ENCODE results near the gene R3HDM2. TPM values are rescaled to one million over a fixed set of nuclear protein-coding genes. Genes with fewer than 3 reads are reported as not detected.

Gene R3HDM2
- total and polyA plus RNA-seq, 4 donors: 18.1 to 60.7 (median 30.6) TPM

DNA sequence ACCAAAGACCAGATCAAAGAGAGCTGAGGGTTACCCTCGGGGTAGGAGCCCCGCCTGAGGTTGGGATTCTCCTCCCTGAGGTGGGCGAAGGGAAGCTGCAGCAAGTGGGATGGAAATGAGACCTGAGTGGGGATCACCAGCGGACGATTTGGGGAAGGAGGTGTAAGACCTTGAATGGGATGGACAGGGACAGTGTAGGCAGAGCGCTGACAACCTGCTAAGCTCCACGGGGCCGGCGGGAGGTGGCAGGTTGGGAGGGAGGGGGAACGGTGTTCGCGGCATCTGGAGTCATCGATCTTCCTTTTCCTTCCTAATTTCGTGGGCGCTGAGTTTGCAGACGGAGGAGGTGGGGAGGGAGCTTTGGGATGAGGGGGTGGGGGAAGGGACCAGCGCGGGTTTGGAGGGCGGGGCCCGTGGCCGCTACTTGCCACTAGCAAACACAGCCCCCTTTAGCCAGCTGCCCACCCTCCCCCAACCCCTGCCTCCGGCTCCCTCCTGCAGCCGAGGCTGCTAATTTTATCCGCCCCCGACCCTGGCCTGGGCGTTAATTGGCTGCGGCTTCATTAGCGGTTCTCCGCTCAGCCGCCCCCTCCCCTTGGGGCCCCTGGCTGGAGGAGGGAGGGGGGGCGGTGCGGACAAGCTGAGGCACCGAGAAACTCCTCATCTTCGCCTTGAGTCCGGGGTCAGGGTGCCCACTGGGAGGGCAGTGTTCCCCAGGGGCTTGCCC is 204.1 kb downstream of the R3HDM2 start:
- H3K27me3 ChIP-seq (ENCODE audit: control insufficient read depth in 3 of 3, insufficient read depth in 3 of 3, low read length in 2 of 3): peaks cover 5 to 58% (median 52%) of the 10 kb centered on the region in 3 donors
- H3K4me3 ChIP-seq: no peak overlapping the region
- peaks cover 0 to 25% (median 12%) of the 10 kb centered on the region in 5 donors for H3K4me1 ChIP-seq (ENCODE audit: control insufficient read depth in 5 of 5, insufficient read depth in 5 of 5, low read length in 5 of 5)
- H3K36me3 ChIP-seq (ENCODE audit: control insufficient read depth in 4 of 4, insufficient read depth in 4 of 4, low read length in 4 of 4): peaks cover 0 to 7% (median 2%) of the 10 kb centered on the region in 4 donors
- no peak overlapping the region for H3K27ac ChIP-seq (ENCODE audit: low read depth in 1 of 2, low read length in 1 of 2)
- H3K9ac ChIP-seq (ENCODE audit: insufficient read depth in 1 of 2, low read length in 2 of 2): no peak overlapping the region
- WGBS, 2 donors: 7 to 14% methylated on average over 30 to 35 of the region's 35 CpGs
- peaks cover 0 to 6% (median 0%) of the 10 kb centered on the region in 4 donors for H3K9me3 ChIP-seq (ENCODE audit: control insufficient read depth in 4 of 4, insufficient read depth in 3 of 4, low read length in 3 of 4)
- TF ChIP-seq CTCF (IDR thresholded peaks at IDR 0.05; ENCODE audit: control extremely low read depth, extremely low read depth): no peak
- no peak for ATAC-seq (ENCODE audit: insufficient read depth, low FRiP score)
- DNase-seq: no peak

DNA sequence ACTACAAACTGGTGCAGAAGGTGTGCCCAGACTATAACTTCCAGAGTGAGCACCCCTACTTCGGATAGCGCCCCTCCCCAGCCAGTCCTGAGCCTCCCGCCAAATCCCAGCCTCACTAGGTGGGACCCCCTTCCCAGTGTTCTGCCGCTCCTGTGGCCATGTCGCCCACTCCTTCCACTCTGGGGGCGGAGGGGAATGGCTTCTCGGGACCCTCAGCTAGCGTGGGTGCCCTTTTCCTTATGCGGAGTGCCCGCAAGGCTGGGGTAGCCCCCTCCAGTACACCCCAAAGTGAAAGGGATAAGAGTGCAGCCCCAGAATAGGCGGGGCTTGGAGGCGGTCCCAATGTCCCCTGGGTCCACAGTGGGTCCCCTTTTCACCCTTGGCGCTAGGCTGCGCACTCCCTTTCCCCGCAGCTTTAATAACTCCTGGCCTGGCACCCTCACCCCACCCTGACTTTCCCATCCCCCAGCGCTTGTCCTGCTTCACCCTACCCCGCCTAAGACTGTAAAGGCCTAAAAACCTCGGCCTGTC is 205.1 kb downstream of the R3HDM2 start:
- Histone ChIP-seq H3K36me3 (ENCODE audit: control insufficient read depth in 4 of 4, insufficient read depth in 4 of 4, low read length in 4 of 4) (no peaks in the 10 kb centered on the region), H3K9me3 (ENCODE audit: control insufficient read depth in 4 of 4, insufficient read depth in 3 of 4, low read length in 3 of 4) (peaks cover 0 to 6% (median 0%) of the 10 kb centered on the region in 4 donors), H3K4me3 (no peak overlapping the region), H3K27me3 (ENCODE audit: control insufficient read depth in 3 of 3, insufficient read depth in 3 of 3, low read length in 2 of 3) (peaks cover 9 to 68% (median 60%) of the 10 kb centered on the region in 3 donors), H3K27ac (ENCODE audit: low read depth in 1 of 2, low read length in 1 of 2) (no peak overlapping the region), H3K4me1 (ENCODE audit: control insufficient read depth in 5 of 5, insufficient read depth in 5 of 5, low read length in 5 of 5) (peaks cover 0 to 21% (median 10%) of the 10 kb centered on the region in 5 donors), H3K9ac (ENCODE audit: insufficient read depth in 1 of 2, low read length in 2 of 2) (no peak overlapping the region)
- no peak for TF ChIP-seq CTCF (IDR thresholded peaks at IDR 0.05; ENCODE audit: control extremely low read depth, extremely low read depth)
- no peak for ATAC-seq (ENCODE audit: insufficient read depth, low FRiP score)
- no peak for DNase-seq
- 21 to 39% methylated on average over 18 of the region's 18 CpGs for WGBS, 2 donors

DNA sequence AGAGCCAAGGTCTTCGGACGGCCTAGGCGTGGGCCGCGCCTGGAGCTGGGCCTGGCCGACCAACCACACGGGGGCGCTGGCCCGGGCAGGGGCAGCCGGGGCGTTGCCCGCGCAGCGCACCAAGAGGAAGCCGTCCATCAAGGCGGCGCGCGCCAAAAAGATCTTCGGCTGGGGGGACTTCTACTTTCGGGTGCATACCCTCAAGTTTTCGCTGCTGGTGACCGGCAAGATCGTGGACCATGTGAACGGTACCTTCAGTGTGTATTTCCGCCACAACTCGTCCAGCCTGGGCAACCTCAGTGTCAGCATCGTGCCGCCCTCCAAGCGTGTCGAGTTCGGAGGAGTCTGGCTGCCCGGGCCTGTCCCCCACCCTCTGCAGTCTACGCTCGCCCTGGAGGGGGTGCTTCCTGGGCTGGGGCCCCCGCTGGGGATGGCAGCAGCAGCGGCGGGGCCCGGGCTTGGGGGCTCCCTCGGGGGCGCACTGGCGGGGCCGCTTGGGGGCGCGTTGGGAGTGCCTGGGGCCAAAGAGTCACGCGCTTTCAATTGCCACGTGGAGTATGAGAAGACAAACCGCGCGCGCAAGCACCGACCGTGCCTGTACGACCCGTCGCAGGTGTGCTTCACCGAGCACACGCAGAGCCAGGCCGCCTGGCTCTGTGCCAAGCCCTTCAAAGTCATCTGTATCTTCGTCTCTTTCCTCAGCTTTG is 205.7 kb downstream of the R3HDM2 start:
- H3K36me3 ChIP-seq (ENCODE audit: control insufficient read depth in 4 of 4, insufficient read depth in 4 of 4, low read length in 4 of 4): no peaks in the 10 kb centered on the region
- H3K9me3 ChIP-seq (ENCODE audit: control insufficient read depth in 4 of 4, insufficient read depth in 3 of 4, low read length in 3 of 4): peaks cover 0 to 6% (median 0%) of the 10 kb centered on the region in 4 donors
- DNase-seq (peak in 1 of 3 donors; percentile 31), ATAC-seq (ENCODE audit: insufficient read depth, low FRiP score) (peak; percentile 68)
- no peak overlapping the region for H3K27ac ChIP-seq (ENCODE audit: low read depth in 1 of 2, low read length in 1 of 2)
- TF ChIP-seq CTCF (IDR thresholded peaks at IDR 0.05; ENCODE audit: control extremely low read depth, extremely low read depth): peak; percentile 40
- peak overlapping the region; percentile 14 for H3K4me3 ChIP-seq
- H3K27me3 ChIP-seq (ENCODE audit: control insufficient read depth in 3 of 3, insufficient read depth in 3 of 3, low read length in 2 of 3): peaks cover 9 to 73% (median 64%) of the 10 kb centered on the region in 3 donors
- no peak overlapping the region for H3K9ac ChIP-seq (ENCODE audit: insufficient read depth in 1 of 2, low read length in 2 of 2)
- WGBS, 2 donors: 4 to 7% methylated on average over 57 to 61 of the region's 61 CpGs
- H3K4me1 ChIP-seq (ENCODE audit: control insufficient read depth in 5 of 5, insufficient read depth in 5 of 5, low read length in 5 of 5): peaks cover 0 to 15% (median 4%) of the 10 kb centered on the region in 5 donors

Data from lung (tissue), 12 donors.